Keratinocyte (primary cell): Measurements from ENCODE around the gene PDE10A.

Experiments
- CTCF ChIP-seq, 3 experiments: IDR thresholded peaks in 1 of 3; conservative IDR thresholded peaks in 1 of 3; optimal IDR thresholded peaks in 1 of 3; 2 replicates in 2 of 3; 3 replicates in 1 of 3; pipeline versions ENCODE3 to v1.5.1; 2011; ENCODE audit warnings: low read length in 3 of 3, mild to moderate bottlenecking in 3 of 3, moderate library complexity in 2 of 3, control low read depth in 1 of 3, inconsistent platforms in 1 of 3; ENCODE audit not compliant: insufficient read depth in 2 of 3; ENCODE audit errors: extremely low read depth in 1 of 3
- EZH2 ChIP-seq: IDR thresholded peaks from one replicate; pipeline ENCODE4 v1.6.1; 2012; ENCODE audit warnings: inconsistent platforms, mild to moderate bottlenecking, low read length, moderate library complexity

GRCh38 chr6:165654144-165654543 lies 8.9 kb downstream of the PDE10A start:
- no peak for TF ChIP-seq CTCF (optimal IDR thresholded peaks at IDR 0.05 in 1 of 3, IDR thresholded peaks at IDR 0.05 in 1 of 3, conservative IDR thresholded peaks at IDR 0.05 in 1 of 3; ENCODE audit: extremely low read depth in 1 of 3, insufficient read depth in 2 of 3, low read length in 3 of 3)
- TF ChIP-seq EZH2, result no peak
